DMS153 (cell line): ENCODE measurements around the gene PIP4P1.
A peak's percentile ranks its signal among the peaks of the same experiment; 100 is the strongest.

ENCODE experiments used
- DNase-seq: peaks from one replicate; lab custom pipeline; 2025; lab: John Stamatoyannopoulos, UW

PIP4P1 gene

GRCh38 chr14:20435582-20436362 is 25.5 kb downstream of the PIP4P1 start, which contains the start of gene KLHL33:
KLHL33 (minus strand) TSS chr14:20436166; CDS start chr14:20435811, 355 bp downstream.
- no peak for DNase-seq

GRCh38 chr14:20434701-20435581 is 26.3 kb downstream of the PIP4P1 start:
- no peak for DNase-seq

DNA sequence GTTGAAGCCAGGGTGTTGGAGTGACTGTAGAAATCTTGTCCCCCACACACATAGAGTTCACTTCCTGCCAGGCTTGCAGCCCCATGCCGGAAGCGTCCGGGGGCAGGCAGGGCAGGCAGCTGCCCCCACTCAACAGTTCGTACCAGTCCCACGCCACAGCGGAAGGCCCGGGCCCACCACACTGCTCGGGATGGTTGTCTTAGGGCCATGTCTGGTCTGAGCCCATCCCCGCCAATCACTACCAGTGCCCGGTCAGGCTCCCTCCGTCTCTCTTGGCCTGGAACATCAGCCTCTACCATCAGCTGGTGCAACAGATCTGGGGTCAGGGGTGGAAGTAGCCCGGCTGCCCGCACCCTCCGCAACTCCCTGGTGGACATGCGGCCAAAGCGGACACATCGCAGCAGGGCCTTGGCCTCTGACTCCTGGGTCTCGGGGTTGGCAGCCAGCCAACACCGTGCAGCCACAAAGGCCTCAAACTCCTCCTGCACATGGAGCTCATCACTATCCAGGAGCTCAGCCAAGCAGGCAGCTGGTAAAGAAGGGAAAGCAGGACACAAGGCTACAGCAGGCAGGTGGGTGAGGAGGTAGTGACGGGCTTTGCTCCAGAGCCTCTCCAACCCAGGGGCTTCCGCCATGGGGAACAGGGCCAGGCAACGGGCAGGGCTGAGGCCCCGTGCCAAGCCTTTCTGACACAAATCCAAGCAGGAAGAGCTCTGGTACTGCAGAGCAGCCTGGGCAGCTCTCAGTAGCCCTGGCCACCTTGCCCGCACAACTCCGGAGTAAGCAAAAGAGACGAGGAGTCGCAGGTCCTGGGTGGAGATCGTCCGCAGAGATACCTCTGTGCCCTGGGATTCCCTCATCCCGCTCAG is 31.2 kb downstream of the PIP4P1 start:
- peak; percentile 9 for DNase-seq

DNA sequence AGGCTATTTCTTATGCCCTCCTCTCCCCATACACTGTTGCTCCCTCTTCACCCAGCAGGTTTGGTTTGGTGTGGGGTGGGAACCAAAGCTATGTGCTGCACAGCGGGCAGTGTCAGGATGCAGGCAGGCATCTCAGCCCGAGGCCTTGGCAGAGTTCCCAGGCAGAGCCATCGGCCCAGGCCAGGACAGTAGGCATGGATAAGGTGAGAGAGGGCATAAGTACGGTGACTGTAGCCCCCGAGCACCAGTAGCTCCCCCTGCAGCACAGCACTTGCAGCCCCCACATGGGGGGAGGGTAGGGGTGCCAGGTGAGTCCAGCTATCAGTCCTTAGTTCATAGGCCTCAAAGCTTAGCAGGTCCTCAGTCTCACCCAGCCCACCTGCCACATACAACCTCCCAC is 32.4 kb downstream of the PIP4P1 start:
- DNase-seq = no peak

- no peak for DNase-seq
Measured at GRCh38 chr14:20428010-20428365, 33.2 kb downstream of the PIP4P1 start.

GRCh38 chr14:20427231-20428009 is 33.8 kb downstream of the PIP4P1 start:
- DNase-seq = peak; percentile 62

GRCh38 chr14:20424851-20425250 is 36.4 kb downstream of the PIP4P1 start:
- DNase-seq = no peak

- DNase-seq = no peak
Measured at GRCh38 chr14:20422886-20423285, 38.3 kb downstream of the PIP4P1 start.

- no peak for DNase-seq
Measured at GRCh38 chr14:20421267-20421666, 40.0 kb downstream of the PIP4P1 start.

DNA sequence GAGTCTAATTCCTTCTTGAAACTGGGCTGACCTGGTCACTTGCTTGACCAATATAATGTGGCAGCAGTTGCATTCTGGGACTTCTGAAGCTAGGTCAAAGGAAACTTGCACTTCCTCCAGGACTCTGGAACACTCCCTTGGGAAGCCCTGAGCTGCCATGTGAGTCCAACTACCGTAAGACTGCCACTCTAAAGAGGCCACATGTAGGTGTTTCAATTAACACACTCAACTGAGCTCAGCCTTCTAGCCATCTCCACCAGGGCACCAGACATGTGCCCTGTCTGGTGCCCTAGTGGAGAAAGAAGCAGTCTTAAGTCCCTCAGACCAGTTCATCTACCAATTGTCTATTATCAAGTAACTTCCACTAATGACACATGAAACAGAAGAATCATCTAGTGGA is 41.8 kb downstream of the PIP4P1 start:
- DNase-seq = no peak

GRCh38 chr14:20418501-20418909 is 42.7 kb downstream of the PIP4P1 start:
- DNase-seq = no peak

GRCh38 chr14:20417250-20418186 is 43.7 kb downstream of the PIP4P1 start:
- DNase-seq = peak; percentile 54

DNA sequence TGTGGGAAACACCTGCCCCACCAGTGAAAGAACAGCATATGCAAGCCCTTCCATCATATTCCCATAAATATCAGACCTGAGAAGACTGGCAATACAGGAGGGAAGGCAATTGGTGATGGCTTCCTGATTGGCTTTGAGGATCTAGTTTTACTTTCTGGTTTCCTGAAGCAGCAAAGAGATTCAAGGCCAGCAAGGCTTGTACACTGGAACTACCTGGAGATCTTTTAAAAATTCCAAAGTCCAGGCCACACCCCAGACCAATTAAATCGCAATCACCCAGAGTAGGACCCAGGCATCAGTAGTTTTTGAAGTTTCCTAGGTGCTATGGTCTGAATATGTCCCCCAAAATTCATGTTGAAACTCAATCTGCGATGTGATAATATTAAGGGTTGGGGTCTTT is 45.0 kb downstream of the PIP4P1 start:
- DNase-seq = no peak

DNA sequence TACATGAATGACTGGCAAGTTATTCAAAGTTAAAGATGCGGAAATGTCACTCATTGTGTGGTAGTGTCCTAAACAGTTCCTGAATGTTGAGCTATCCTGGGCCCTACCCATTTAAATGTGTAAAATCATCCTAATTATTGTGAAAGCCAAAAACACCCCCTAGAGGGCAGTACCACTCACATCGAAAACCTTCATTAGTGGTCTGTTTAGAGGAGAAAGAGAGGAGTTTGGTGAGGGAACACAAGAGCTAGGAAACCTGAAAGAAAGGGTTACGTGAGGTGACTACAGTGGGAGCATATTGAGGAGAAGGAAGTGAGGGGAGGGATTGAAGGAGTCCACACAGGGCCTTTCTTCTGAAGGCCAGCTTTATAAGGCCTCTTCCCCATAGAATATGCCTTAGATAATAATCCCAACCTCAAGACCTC is 45.4 kb downstream of the PIP4P1 start:
- DNase-seq = peak; percentile 35

- no peak for DNase-seq
Measured at GRCh38 chr14:20413744-20414082, 47.5 kb downstream of the PIP4P1 start.

DNA sequence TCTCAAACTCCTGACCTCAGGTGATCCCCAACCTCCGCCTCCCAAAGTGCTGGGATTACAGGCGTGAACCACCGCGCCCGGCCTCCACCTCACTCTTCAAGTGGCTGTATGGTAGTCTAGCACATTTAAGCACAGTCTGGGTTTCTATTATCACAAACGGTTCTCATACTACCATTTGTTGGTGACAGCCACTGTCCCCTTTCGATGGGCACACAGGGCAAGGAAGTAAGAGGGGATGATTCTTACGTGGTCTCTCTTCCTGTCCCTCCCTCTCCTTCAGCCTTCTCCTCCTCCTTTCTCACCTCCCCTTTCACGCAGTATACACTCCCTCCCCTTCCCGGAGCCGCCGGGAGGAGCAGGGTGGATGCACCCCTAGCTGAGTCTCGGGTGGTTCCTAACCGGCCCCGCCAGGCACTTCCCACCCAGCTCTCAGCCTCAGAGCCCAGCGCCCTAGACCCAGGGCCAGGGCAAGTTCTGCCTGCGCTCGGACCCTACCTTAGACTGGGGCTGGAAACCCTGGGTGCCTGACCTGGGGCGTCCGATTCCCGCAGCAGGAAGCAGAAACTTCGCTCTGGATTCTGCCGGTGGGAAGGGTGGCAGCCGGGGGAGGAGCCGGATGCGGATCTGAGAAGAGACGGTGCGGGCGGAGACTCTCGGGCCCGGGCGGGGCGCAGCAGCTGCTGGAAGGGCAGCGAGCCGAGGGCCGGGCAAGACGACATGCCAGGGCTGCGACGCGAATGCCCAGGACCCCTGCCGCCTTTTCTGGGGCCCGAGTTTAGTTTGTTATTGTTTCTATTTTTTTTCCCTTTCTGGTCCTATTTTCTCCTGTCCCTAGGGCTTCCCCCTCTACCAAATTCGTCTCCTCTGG is 48.1 kb downstream of the PIP4P1 start, which contains the start of gene TEP1:
TEP1 (minus strand) TSS at position 626 of the 868 bp plus-strand sequence. CDS start 5,062 bp downstream, outside the sequence.
- peak; percentile 74 for DNase-seq

- no peak for DNase-seq
Measured at GRCh38 chr14:20412411-20412810, 48.8 kb downstream of the PIP4P1 start.

GRCh38 chr14:20409226-20409625 is 52.0 kb downstream of the PIP4P1 start:
- no peak for DNase-seq
